IMR-90 (cell line): ENCODE measurements around the gene MYL6. TPM values are rescaled to one million over a fixed set of nuclear protein-coding genes. Genes with fewer than 3 reads are reported as not detected.

Experiments
- ATAC-seq: fragments of 200-7000 bp; cut with Tn5 transposase; 2 replicates; pipeline ENCODE4 v1.9.1; 2020; ENCODE audit warnings: low read depth, mild to moderate bottlenecking, moderate library complexity
- BruUV-seq: library from RNA; stranded (reverse); fragments of 400-500 nt; replicated peaks from 2 replicates; lab custom pipeline; 2021; lab: Mats Ljungman, UMichigan
- CTCF ChIA-PET: fragments of 300-600 bp; formaldehyde crosslinking; extraction: SDS; loops from one replicate; lab custom pipeline; 2021; ENCODE audit warnings: antibody characterized with exemption; lab: Yijun Ruan, JAX
- POLR2A ChIA-PET: fragments of 300-600 bp; sonication (Branson Sonifier 250); formaldehyde crosslinking; loops from one replicate; lab custom pipeline; 2022; ENCODE audit warnings: antibody characterized with exemption; ENCODE audit not compliant: unreplicated experiment; lab: Charles Lee
- DNase-seq: peaks from one replicate; pipeline ENCODE4 v3.0.0; 2013
- H2AFZ ChIP-seq: replicated peaks from 2 replicates; pipeline ENCODE3; 2013; ENCODE audit warnings: low read length, mild to moderate bottlenecking; ENCODE audit not compliant: poor library complexity
- H2AK5ac ChIP-seq: 2 replicates; pipeline ENCODE4 v1.6.1; 2013; ENCODE audit warnings: low read depth, low read length, inconsistent platforms
- H2AK9ac ChIP-seq: replicated peaks from 2 replicates; pipeline ENCODE3; 2013; ENCODE audit warnings: mild to moderate bottlenecking, low read depth, low read length, moderate library complexity; ENCODE audit not compliant: poor library complexity
- H2BK120ac ChIP-seq: 2 replicates; pipeline ENCODE4 v1.6.1; 2013; ENCODE audit warnings: low read depth, low read length, inconsistent platforms
- H2BK15ac ChIP-seq: 3 replicates; pipeline ENCODE4 v1.6.1; 2013; ENCODE audit warnings: low read depth, low read length, inconsistent platforms
- H2BK20ac ChIP-seq: 2 replicates; pipeline ENCODE4 v1.6.1; 2013; ENCODE audit warnings: low read depth, mild to moderate bottlenecking, inconsistent platforms, low read length, moderate library complexity
- H2BK5ac ChIP-seq: 2 replicates; pipeline ENCODE4 v1.6.1; 2013; ENCODE audit warnings: mild to moderate bottlenecking, low read depth, low read length, inconsistent platforms; ENCODE audit not compliant: poor library complexity, severe bottlenecking
- H3K14ac ChIP-seq: replicated peaks from 2 replicates; pipeline ENCODE4 v1.6.1; 2013; ENCODE audit warnings: low read depth, low read length, inconsistent platforms
- H3K18ac ChIP-seq: 2 replicates; pipeline ENCODE4 v1.6.1; 2013; ENCODE audit warnings: low read depth, low read length, control low read depth
- H3K23ac ChIP-seq: 2 replicates; pipeline ENCODE4 v1.6.1; 2013; ENCODE audit warnings: low read depth, low read length, inconsistent platforms
- H3K27ac ChIP-seq: 2 replicates; pipeline ENCODE4 v1.5.1; 2013; ENCODE audit warnings: mild to moderate bottlenecking, control low read depth, low read length; ENCODE audit not compliant: insufficient read depth
- H3K27me3 ChIP-seq: 2 replicates; pipeline ENCODE4 v1.6.1; 2013; ENCODE audit warnings: low read length; ENCODE audit not compliant: control insufficient read depth, insufficient read depth
- H3K36me3 ChIP-seq: 2 replicates; pipeline ENCODE4 v1.6.1; 2013; ENCODE audit warnings: low read length, mixed read lengths; ENCODE audit not compliant: control insufficient read depth, insufficient read depth
- H3K4ac ChIP-seq: 2 replicates; pipeline ENCODE4 v1.6.1; 2013; ENCODE audit warnings: low read depth, low read length, inconsistent platforms
- H3K4me1 ChIP-seq: 2 replicates; pipeline ENCODE4 v1.6.1; 2013; ENCODE audit warnings: low read length, mixed read lengths; ENCODE audit not compliant: control insufficient read depth, insufficient read depth
- H3K4me2 ChIP-seq: 2 replicates; pipeline ENCODE4 v1.6.1; 2013; ENCODE audit warnings: low read depth, mild to moderate bottlenecking, control low read depth, low read length, moderate library complexity
- H3K4me3 ChIP-seq: 2 replicates; pipeline ENCODE4 v1.5.1; 2013; ENCODE audit warnings: low read depth, mild to moderate bottlenecking, control low read depth, low read length, moderate library complexity; ENCODE audit not compliant: insufficient read depth
- H3K56ac ChIP-seq: 2 replicates; pipeline ENCODE4 v1.6.1; 2013; ENCODE audit warnings: low read length, inconsistent platforms; ENCODE audit not compliant: insufficient read depth; ENCODE audit errors: extremely low read depth
- H3K79me1 ChIP-seq, 2 experiments: 2 replicates each; pipeline ENCODE4 v1.6.1; 2013; ENCODE audit warnings: low read length in 2 of 2, inconsistent platforms in 1 of 2, low read depth in 1 of 2
- H3K9ac ChIP-seq: 2 replicates; pipeline ENCODE4 v1.6.1; 2013; ENCODE audit warnings: low read depth, low read length, control low read depth
- H3K9me1 ChIP-seq: 2 replicates; pipeline ENCODE4 v1.6.1; 2013; ENCODE audit warnings: low read length, inconsistent platforms; ENCODE audit not compliant: insufficient read depth
- H3K9me3 ChIP-seq: 2 replicates; pipeline ENCODE4 v1.6.1; 2013; ENCODE audit warnings: low read length; ENCODE audit not compliant: control insufficient read depth, insufficient read depth
- H4K20me1 ChIP-seq: 2 replicates; pipeline ENCODE4 v1.6.1; 2013; ENCODE audit warnings: low read length, inconsistent platforms; ENCODE audit not compliant: insufficient read depth
- H4K5ac ChIP-seq: 2 replicates; pipeline ENCODE4 v1.6.1; 2013; ENCODE audit warnings: mild to moderate bottlenecking, low read depth, low read length, control low read depth
- H4K8ac ChIP-seq, 2 experiments: 2 replicates each; pipeline ENCODE4 v1.6.1; 2013; ENCODE audit warnings: low read depth in 2 of 2, low read length in 2 of 2, control low read depth in 1 of 2, inconsistent platforms in 1 of 2
- H4K91ac ChIP-seq: 2 replicates; pipeline ENCODE4 v1.6.1; 2013; ENCODE audit warnings: low read depth, low read length, inconsistent platforms; ENCODE audit not compliant: insufficient read depth
- BHLHE40 ChIP-seq: fragments of 150-350 bp; IDR thresholded peaks from 2 replicates; pipeline ENCODE4 v1.6.1; 2016; ENCODE audit warnings: mild to moderate bottlenecking, low read depth, low read length
- CEBPB ChIP-seq: IDR thresholded peaks from 2 replicates; pipeline ENCODE4 v1.6.1; 2012; ENCODE audit warnings: low read depth, low read length, improper control_type of control experiment
- CHD1 ChIP-seq: IDR thresholded peaks from 2 replicates; pipeline ENCODE4 v1.6.1; 2012; ENCODE audit warnings: low read depth, low read length, improper control_type of control experiment
- MAFK ChIP-seq: IDR thresholded peaks from 2 replicates; pipeline ENCODE4 v1.6.1; 2012; ENCODE audit warnings: low read depth, low read length, improper control_type of control experiment
- MAZ ChIP-seq: IDR thresholded peaks from 2 replicates; pipeline ENCODE4 v1.6.1; 2012; ENCODE audit warnings: low read depth, mild to moderate bottlenecking, low read length, improper control_type of control experiment, moderate library complexity, borderline replicate concordance
- MXI1 ChIP-seq: IDR thresholded peaks from 2 replicates; pipeline ENCODE4 v1.6.1; 2012; ENCODE audit warnings: low read depth, mild to moderate bottlenecking, low read length, moderate library complexity, borderline replicate concordance
- NFE2L2 ChIP-seq: fragments of 150-350 bp; IDR thresholded peaks from 2 replicates; pipeline ENCODE4 v1.6.1; 2016; ENCODE audit warnings: low read depth, mild to moderate bottlenecking, low read length
- POLR2A ChIP-seq: IDR thresholded peaks from 2 replicates; pipeline ENCODE4 v1.6.1; 2012; ENCODE audit warnings: mild to moderate bottlenecking, low read depth, low read length
- RAD21 ChIP-seq: IDR thresholded peaks from 2 replicates; pipeline ENCODE4 v1.6.1; 2012; ENCODE audit warnings: low read length, improper control_type of control experiment
- RFX5 ChIP-seq: IDR thresholded peaks from 2 replicates; pipeline ENCODE4 v1.8.0; 2012; ENCODE audit warnings: low read depth, mild to moderate bottlenecking, low read length, moderate library complexity
- SMC3 ChIP-seq: fragments of 150-350 bp; IDR thresholded peaks from 2 replicates; pipeline ENCODE4 v1.6.1; 2016; ENCODE audit warnings: low read depth, mild to moderate bottlenecking, antibody characterized with exemption, low read length, moderate library complexity
- WGBS, 2 experiments: methylation state at CpG; one replicate each; pipeline versions ENCODE4 v1.1.5 to v1.1.7; 2013; ENCODE audit warnings: missing lambda C conversion rate in 2 of 2; ENCODE audit not compliant: insufficient read length in 1 of 2; ENCODE audit errors: extremely low coverage in 2 of 2; 5-methylcytosine and 5-hydroxymethylcytosine counted together
- dilution Hi-C: fragments of 300-500 bp; cut with HindIII; formaldehyde crosslinking; loops from one replicate; pipeline ENCODE4 v1.14.3; 2018; ENCODE audit warnings: low sequenced_read_pairs; ENCODE audit not compliant: unreplicated experiment
- in situ Hi-C: fragments of 300-500 bp; cut with MboI; formaldehyde crosslinking; loops from 3 replicates; pipeline ENCODE4 v1.14.3; 2019; ENCODE audit warnings: low sequenced_read_pairs, inconsistent platforms, mixed read lengths
- intact Hi-C: fragments of 100-400 bp; cut with micrococcal nuclease; formaldehyde crosslinking; loops from 2 replicates; pipeline ENCODE4 v1.10.0; 2022
- polyA plus RNA-seq, 3 experiments: library from polyadenylated mRNA; depleted of rRNA; stranded (reverse); fragments of >200 nt; gene quantifications; 2 replicates each; pipeline ENCODE4 v1.2.3, GENCODE V29; 2012; ENCODE audit warnings: low replicate concordance in 1 of 3
- total RNA-seq: library from RNA; depleted of rRNA; stranded (reverse); fragments of >200 nt; gene quantifications from 2 replicates; pipeline ENCODE4 v1.2.3, GENCODE V29; 2012
- TF ChIP-seq, protein P1 (sequence below): fragments of 150-350 bp; IDR thresholded peaks from 2 replicates; pipeline ENCODE4 v1.6.1; 2016; ENCODE audit warnings: low read depth, mild to moderate bottlenecking, low read length, moderate library complexity, borderline replicate concordance
- TF ChIP-seq, protein P2 (sequence below): conservative IDR thresholded peaks from 2 replicates; pipeline ENCODE4 v1.5.1; 2012; ENCODE audit warnings: mild to moderate bottlenecking, low read depth, low read length, improper control_type of control experiment
- TF ChIP-seq, protein P3 (sequence below): fragments of 150-350 bp; IDR thresholded peaks from 2 replicates; pipeline ENCODE4 v1.6.1; 2017; ENCODE audit warnings: mild to moderate bottlenecking, antibody characterized with exemption, low read length, low read depth

Gene MYL6
- total and polyA plus RNA-seq, 2 of the 4 experiments (the other 2 are of a cell fraction): 4,816 to 6,979 TPM

DNA sequence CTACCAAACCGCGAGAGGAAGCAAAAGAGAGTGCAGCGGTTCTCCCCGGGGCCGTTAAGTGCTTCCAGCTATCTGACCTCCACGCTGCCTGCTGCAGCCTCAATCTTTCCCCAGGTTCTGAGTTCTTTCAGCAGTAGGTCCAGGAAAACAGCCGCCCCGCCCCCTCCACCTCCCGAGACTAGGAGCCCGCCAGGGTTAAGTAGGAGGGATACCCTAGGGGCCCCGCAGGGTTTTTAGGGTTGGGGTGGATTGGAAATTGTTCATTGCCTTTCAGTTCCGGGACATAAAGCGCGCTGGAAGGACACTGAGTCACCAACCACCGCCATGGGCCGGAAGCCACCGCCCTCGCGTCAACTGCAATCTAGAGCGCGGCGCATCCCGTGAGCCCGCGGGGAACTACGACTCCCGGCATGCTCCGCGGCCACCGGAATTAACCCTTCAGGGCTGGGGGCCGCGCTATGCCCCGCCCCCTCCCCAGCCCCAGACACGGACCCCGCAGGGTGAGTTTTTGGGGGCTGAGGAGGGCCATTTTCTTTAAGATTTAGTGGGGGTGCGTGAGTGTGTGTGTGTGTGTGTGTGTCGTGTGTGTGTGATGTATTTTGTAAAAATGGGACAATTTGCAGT, 5.9 kb upstream of the MYL6 start, which contains the start of gene MYL6B:
TSS of gene MYL6B (plus strand) at position 456 of the 624 bp plus-strand sequence. CDS start 1,332 bp downstream, outside the sequence.
- POLR2A ChIA-PET: interaction anchor here (0.6 kb wide), 1 partner anchor 13 kb away, joined by 3 read pairs; no protein-coding TSS in a partner anchor
- WGBS, 2 experiments: 0% methylated on average over 14 of the region's 37 CpGs; no CpG with 5 or more reads in 1 of the 2 experiments
- TF ChIP-seq, protein P1, sequence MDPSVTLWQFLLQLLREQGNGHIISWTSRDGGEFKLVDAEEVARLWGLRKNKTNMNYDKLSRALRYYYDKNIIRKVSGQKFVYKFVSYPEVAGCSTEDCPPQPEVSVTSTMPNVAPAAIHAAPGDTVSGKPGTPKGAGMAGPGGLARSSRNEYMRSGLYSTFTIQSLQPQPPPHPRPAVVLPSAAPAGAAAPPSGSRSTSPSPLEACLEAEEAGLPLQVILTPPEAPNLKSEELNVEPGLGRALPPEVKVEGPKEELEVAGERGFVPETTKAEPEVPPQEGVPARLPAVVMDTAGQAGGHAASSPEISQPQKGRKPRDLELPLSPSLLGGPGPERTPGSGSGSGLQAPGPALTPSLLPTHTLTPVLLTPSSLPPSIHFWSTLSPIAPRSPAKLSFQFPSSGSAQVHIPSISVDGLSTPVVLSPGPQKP: no peak
- TF ChIP-seq RFX5 (no peak), CEBPB (peak; percentile 44; the same call in 1 of the 2 replicates), MXI1 (peak; percentile 63; the same call in 1 of the 2 replicates), MAZ (peak; percentile 82; the same call in 1 of the 2 replicates), NFE2L2 (no peak), POLR2A (no peak), RAD21 (no peak), MAFK (no peak), SMC3 (no peak), BHLHE40 (peak; percentile 92), CHD1 (no peak)
- TF ChIP-seq, protein P2, sequence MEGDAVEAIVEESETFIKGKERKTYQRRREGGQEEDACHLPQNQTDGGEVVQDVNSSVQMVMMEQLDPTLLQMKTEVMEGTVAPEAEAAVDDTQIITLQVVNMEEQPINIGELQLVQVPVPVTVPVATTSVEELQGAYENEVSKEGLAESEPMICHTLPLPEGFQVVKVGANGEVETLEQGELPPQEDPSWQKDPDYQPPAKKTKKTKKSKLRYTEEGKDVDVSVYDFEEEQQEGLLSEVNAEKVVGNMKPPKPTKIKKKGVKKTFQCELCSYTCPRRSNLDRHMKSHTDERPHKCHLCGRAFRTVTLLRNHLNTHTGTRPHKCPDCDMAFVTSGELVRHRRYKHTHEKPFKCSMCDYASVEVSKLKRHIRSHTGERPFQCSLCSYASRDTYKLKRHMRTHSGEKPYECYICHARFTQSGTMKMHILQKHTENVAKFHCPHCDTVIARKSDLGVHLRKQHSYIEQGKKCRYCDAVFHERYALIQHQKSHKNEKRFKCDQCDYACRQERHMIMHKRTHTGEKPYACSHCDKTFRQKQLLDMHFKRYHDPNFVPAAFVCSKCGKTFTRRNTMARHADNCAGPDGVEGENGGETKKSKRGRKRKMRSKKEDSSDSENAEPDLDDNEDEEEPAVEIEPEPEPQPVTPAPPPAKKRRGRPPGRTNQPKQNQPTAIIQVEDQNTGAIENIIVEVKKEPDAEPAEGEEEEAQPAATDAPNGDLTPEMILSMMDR: no peak
- TF ChIP-seq, protein P3, sequence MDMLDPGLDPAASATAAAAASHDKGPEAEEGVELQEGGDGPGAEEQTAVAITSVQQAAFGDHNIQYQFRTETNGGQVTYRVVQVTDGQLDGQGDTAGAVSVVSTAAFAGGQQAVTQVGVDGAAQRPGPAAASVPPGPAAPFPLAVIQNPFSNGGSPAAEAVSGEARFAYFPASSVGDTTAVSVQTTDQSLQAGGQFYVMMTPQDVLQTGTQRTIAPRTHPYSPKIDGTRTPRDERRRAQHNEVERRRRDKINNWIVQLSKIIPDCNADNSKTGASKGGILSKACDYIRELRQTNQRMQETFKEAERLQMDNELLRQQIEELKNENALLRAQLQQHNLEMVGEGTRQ: peak; percentile 27; the same call in 1 of the 2 replicates

More for the DNA sequence above, 5.9 kb upstream of the MYL6 start, which contains the start of gene MYL6B:
- peaks cover 14% of the 10 kb centered on the region for H3K9me1 ChIP-seq
- peak within 1 kb of the TSS; percentile 73 for H3K27ac ChIP-seq
- no TSS peak for BruUV-seq
- peak within 1 kb of the TSS; percentile 97 to 98 for H4K8ac ChIP-seq
- peak within 1 kb of the TSS; percentile 78 for H2BK5ac ChIP-seq
- peaks cover 11% of the 10 kb centered on the region for H3K4me1 ChIP-seq
- peak within 1 kb of the TSS; percentile 93 for H3K23ac ChIP-seq
- H4K91ac ChIP-seq: peak within 1 kb of the TSS; percentile 69
- H2AFZ ChIP-seq: peak within 1 kb of the TSS; percentile 93
- CTCF ChIA-PET: no interaction called here
- H3K56ac ChIP-seq: peak within 1 kb of the TSS; percentile 70
- no peaks in the 10 kb centered on the region for H4K20me1 ChIP-seq
- intact Hi-C loops (no loop called here), dilution Hi-C loops (no loop called here), in situ Hi-C loops (no loop called here)
- H3K27me3 ChIP-seq: no peaks in the 10 kb centered on the region
- DNase-seq (peak; percentile 88), ATAC-seq (peak; percentile 95)
- H3K36me3 ChIP-seq: peaks cover 7% of the 10 kb centered on the region
- peak within 1 kb of the TSS; percentile 66 for H3K4me3 ChIP-seq
- peak within 1 kb of the TSS; percentile 92 for H3K9ac ChIP-seq
- H2AK9ac ChIP-seq: peak within 1 kb of the TSS; percentile 100
- no peaks in the 10 kb centered on the region for H3K9me3 ChIP-seq
- H3K4ac ChIP-seq: peak within 1 kb of the TSS; percentile 93
- H3K79me1 ChIP-seq: peaks cover 22 to 52% of the 10 kb centered on the region in 2 experiments
- H2BK120ac ChIP-seq: peak within 1 kb of the TSS; percentile 57
- H4K5ac ChIP-seq: peak within 1 kb of the TSS; percentile 91
- peak within 1 kb of the TSS; percentile 94 for H2AK5ac ChIP-seq
- peak within 1 kb of the TSS; percentile 48 for H3K18ac ChIP-seq
- H3K4me2 ChIP-seq: peak within 1 kb of the TSS; percentile 83
- peak within 1 kb of the TSS; percentile 88; the same call in 2 of the 3 replicates for H2BK15ac ChIP-seq
- H3K14ac ChIP-seq: peak within 1 kb of the TSS; percentile 98
- H2BK20ac ChIP-seq: peak within 1 kb of the TSS; percentile 30; the same call in 1 of the 2 replicates
